Liver (tissue), 9 donors: ENCODE measurements around the gene ZXDC. TPM values are rescaled to one million over a fixed set of nuclear protein-coding genes. Genes with fewer than 3 reads are reported as not detected.

Experiments
- DNase-seq: peaks from one replicate; pipeline ENCODE4 v3.0.0-alpha.2; 2017; ENCODE audit warnings: low spot score
- H3K27ac ChIP-seq, 2 donors: one replicate each; pipeline ENCODE4 v1.7.0; 2013; ENCODE audit warnings: inconsistent platforms in 2 of 2, low read length in 2 of 2, control low read depth in 1 of 2, low read depth in 1 of 2, mild to moderate bottlenecking in 1 of 2
- H3K27me3 ChIP-seq, 4 donors: one replicate each; pipeline versions ENCODE4 v1.6.1 to v1.7.0; 2013; ENCODE audit warnings: low read length in 3 of 4, inconsistent platforms in 1 of 4, mild to moderate bottlenecking in 1 of 4, moderate library complexity in 1 of 4; ENCODE audit not compliant: control insufficient read depth in 4 of 4, insufficient read depth in 4 of 4
- H3K36me3 ChIP-seq, 4 donors: one replicate each; pipeline versions ENCODE4 v1.6.1 to v1.7.0; 2013; ENCODE audit warnings: low read length in 3 of 4, mild to moderate bottlenecking in 3 of 4, low read depth in 1 of 4, moderate library complexity in 1 of 4; ENCODE audit not compliant: control insufficient read depth in 4 of 4, insufficient read depth in 3 of 4
- H3K4me1 ChIP-seq, 4 donors: one replicate each; pipeline versions ENCODE4 v1.6.1 to v1.7.0; 2013; ENCODE audit warnings: low read length in 3 of 4, mild to moderate bottlenecking in 3 of 4, moderate library complexity in 1 of 4; ENCODE audit not compliant: control insufficient read depth in 4 of 4, insufficient read depth in 4 of 4
- H3K4me3 ChIP-seq, 3 donors: one replicate each; pipeline versions ENCODE4 v1.6.1 to v1.7.0; 2013; ENCODE audit warnings: low read length in 3 of 3, control low read depth in 1 of 3, low read depth in 1 of 3, mild to moderate bottlenecking in 1 of 3
- H3K9ac ChIP-seq, 2 donors: one replicate each; pipeline ENCODE4 v1.7.0; 2013; ENCODE audit warnings: low read length in 2 of 2, mild to moderate bottlenecking in 2 of 2, moderate library complexity in 2 of 2, control low read depth in 1 of 2, low read depth in 1 of 2
- H3K9me3 ChIP-seq, 4 donors: one replicate each; pipeline versions ENCODE4 v1.6.1 to v1.7.0; 2013; ENCODE audit warnings: low read length in 3 of 4; ENCODE audit not compliant: control insufficient read depth in 4 of 4
- ATF3 ChIP-seq: IDR thresholded peaks from 2 replicates; pipeline ENCODE4 v1.6.1; 2016; ENCODE audit warnings: antibody characterized with exemption
- EGR1 ChIP-seq, 2 donors: IDR thresholded peaks; 2 replicates each; pipeline ENCODE4 v1.6.1; 2016 to 2018; ENCODE audit warnings: antibody characterized with exemption in 2 of 2, low read depth in 2 of 2
- FOXA1 ChIP-seq: IDR thresholded peaks from 2 replicates; pipeline ENCODE4 v1.6.1; 2016; ENCODE audit warnings: antibody characterized with exemption
- FOXA2 ChIP-seq: IDR thresholded peaks from 2 replicates; pipeline ENCODE4 v1.6.1; 2016; ENCODE audit warnings: antibody characterized with exemption
- GABPA ChIP-seq, 2 donors: IDR thresholded peaks in 1 of 2; conservative IDR thresholded peaks in 1 of 2; 2 replicates each; pipeline ENCODE4 v1.6.1; 2016; ENCODE audit warnings: antibody characterized with exemption in 2 of 2, mild to moderate bottlenecking in 1 of 2, moderate library complexity in 1 of 2
- HNF4A ChIP-seq, 2 donors: conservative IDR thresholded peaks; 2 replicates each; pipeline ENCODE4 v1.6.1; 2016; ENCODE audit warnings: antibody characterized with exemption in 2 of 2, mild to moderate bottlenecking in 2 of 2
- HNF4G ChIP-seq: IDR thresholded peaks from 2 replicates; pipeline ENCODE4 v1.6.1; 2016; ENCODE audit warnings: antibody characterized with exemption
- JUND ChIP-seq, 2 donors: IDR thresholded peaks; 2 replicates each; pipeline ENCODE4 v1.6.1; 2016; ENCODE audit warnings: antibody characterized with exemption in 2 of 2
- NR2F2 ChIP-seq: IDR thresholded peaks from 2 replicates; pipeline ENCODE4 v1.6.1; 2016; ENCODE audit warnings: antibody characterized with exemption
- RAD21 ChIP-seq, 2 donors: IDR thresholded peaks; 2 replicates each; pipeline ENCODE4 v1.6.1; 2016; ENCODE audit warnings: antibody characterized with exemption in 2 of 2, mild to moderate bottlenecking in 2 of 2
- REST ChIP-seq: IDR thresholded peaks from 2 replicates; pipeline ENCODE4 v1.6.1; 2016; ENCODE audit warnings: antibody characterized with exemption, mild to moderate bottlenecking
- RXRA ChIP-seq, 2 donors: IDR thresholded peaks; 2 replicates each; pipeline ENCODE4 v1.6.1; 2017 to 2018; ENCODE audit warnings: antibody characterized with exemption in 2 of 2, mild to moderate bottlenecking in 1 of 2
- SP1 ChIP-seq: IDR thresholded peaks from 2 replicates; pipeline ENCODE4 v1.6.1; 2018; ENCODE audit warnings: antibody characterized with exemption, mild to moderate bottlenecking
- TAF1 ChIP-seq: conservative IDR thresholded peaks from 2 replicates; pipeline ENCODE4 v1.6.1; 2016; ENCODE audit warnings: antibody characterized with exemption, mild to moderate bottlenecking
- YY1 ChIP-seq: IDR thresholded peaks from 2 replicates; pipeline ENCODE4 v1.6.1; 2016; ENCODE audit warnings: antibody characterized with exemption, mild to moderate bottlenecking
- WGBS: extraction: QIAGEN DNeasy Blood & Tissue Kit; methylation state at CpG from one replicate; pipeline ENCODE4 v1.1.7; 2013; 5-methylcytosine and 5-hydroxymethylcytosine counted together
- polyA plus RNA-seq, 2 donors: library from polyadenylated mRNA; stranded (reverse) in 1 of 2; unstranded in 1 of 2; fragments of 200-250 nt in 1 of 2; fragments of >200 nt in 1 of 2; fragmentation: Nextera tagmentation in 1 of 2; extraction: Ambion mirVana in 1 of 2; gene quantifications; one replicate each; pipeline versions ENCODE4 v1.2.1 to v1.2.3, GENCODE V29; 2013 to 2015
- total RNA-seq, 2 donors: library from RNA; depleted of rRNA; stranded (reverse); fragments of >200 nt; gene quantifications; one replicate each; pipeline ENCODE4 v1.2.3, GENCODE V29; 2014
- TF ChIP-seq, protein P1 (sequence below): fragments of 150-350 bp; IDR thresholded peaks from 2 replicates; pipeline ENCODE4 v1.5.1; 2017; ENCODE audit warnings: improper control_type of control experiment, low read depth, low read length; ENCODE audit not compliant: missing input control
- TF ChIP-seq, protein P2 (sequence below): IDR thresholded peaks from 2 replicates; pipeline ENCODE4 v1.6.1; 2016; ENCODE audit warnings: antibody characterized with exemption
- TF ChIP-seq, protein P3 (sequence below): IDR thresholded peaks from 2 replicates; pipeline ENCODE4 v1.6.1; 2016; ENCODE audit warnings: antibody characterized with exemption
- donor health status: healthy.
- donor health status: healthy.
- donor health status: healthy.
- donor health status: healthy.
- donor health status: healthy.

ZXDC gene
- total and polyA plus RNA-seq, 4 donors = 7.0 to 42.3 (median 13.9) TPM

- Histone ChIP-seq H3K9me3 (no peaks in the 10 kb centered on the region), H3K27ac (no peak overlapping the region), H3K9ac (no peak overlapping the region), H3K27me3 (no peaks in the 10 kb centered on the region), H3K4me1 (peaks cover 3 to 13% (median 6%) of the 10 kb centered on the region in 4 donors), H3K4me3 (no peak overlapping the region), H3K36me3 (peaks cover 6 to 53% (median 25%) of the 10 kb centered on the region in 4 donors)
- DNase-seq = peak; percentile 21
- WGBS = 98% methylated on average over 10 of the region's 10 CpGs
- TF ChIP-seq TAF1 = no peak
- TF ChIP-seq FOXA1 = no peak
- no peak for TF ChIP-seq HNF4G
- no peak for TF ChIP-seq GABPA (IDR thresholded peaks at IDR 0.05 in 1 of 2, conservative IDR thresholded peaks at IDR 0.05 in 1 of 2)
- no peak for TF ChIP-seq RXRA (IDR thresholded peaks at IDR 0.05)
- TF ChIP-seq, protein P1, sequence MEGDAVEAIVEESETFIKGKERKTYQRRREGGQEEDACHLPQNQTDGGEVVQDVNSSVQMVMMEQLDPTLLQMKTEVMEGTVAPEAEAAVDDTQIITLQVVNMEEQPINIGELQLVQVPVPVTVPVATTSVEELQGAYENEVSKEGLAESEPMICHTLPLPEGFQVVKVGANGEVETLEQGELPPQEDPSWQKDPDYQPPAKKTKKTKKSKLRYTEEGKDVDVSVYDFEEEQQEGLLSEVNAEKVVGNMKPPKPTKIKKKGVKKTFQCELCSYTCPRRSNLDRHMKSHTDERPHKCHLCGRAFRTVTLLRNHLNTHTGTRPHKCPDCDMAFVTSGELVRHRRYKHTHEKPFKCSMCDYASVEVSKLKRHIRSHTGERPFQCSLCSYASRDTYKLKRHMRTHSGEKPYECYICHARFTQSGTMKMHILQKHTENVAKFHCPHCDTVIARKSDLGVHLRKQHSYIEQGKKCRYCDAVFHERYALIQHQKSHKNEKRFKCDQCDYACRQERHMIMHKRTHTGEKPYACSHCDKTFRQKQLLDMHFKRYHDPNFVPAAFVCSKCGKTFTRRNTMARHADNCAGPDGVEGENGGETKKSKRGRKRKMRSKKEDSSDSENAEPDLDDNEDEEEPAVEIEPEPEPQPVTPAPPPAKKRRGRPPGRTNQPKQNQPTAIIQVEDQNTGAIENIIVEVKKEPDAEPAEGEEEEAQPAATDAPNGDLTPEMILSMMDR = no peak
- no peak for TF ChIP-seq HNF4A (conservative IDR thresholded peaks at IDR 0.05)
- no peak for TF ChIP-seq YY1
- no peak for TF ChIP-seq EGR1 (IDR thresholded peaks at IDR 0.05; ENCODE audit: low read depth in 2 of 2)
- no peak for TF ChIP-seq SP1
- TF ChIP-seq, protein P2, sequence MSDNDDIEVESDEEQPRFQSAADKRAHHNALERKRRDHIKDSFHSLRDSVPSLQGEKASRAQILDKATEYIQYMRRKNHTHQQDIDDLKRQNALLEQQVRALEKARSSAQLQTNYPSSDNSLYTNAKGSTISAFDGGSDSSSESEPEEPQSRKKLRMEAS = no peak
- no peak for TF ChIP-seq RAD21 (IDR thresholded peaks at IDR 0.05)
- TF ChIP-seq ATF3 = no peak
- no peak for TF ChIP-seq JUND (IDR thresholded peaks at IDR 0.05)
Observed at GRCh38 chr3:126438746-126439145, 36.9 kb downstream of the ZXDC start.

DNA sequence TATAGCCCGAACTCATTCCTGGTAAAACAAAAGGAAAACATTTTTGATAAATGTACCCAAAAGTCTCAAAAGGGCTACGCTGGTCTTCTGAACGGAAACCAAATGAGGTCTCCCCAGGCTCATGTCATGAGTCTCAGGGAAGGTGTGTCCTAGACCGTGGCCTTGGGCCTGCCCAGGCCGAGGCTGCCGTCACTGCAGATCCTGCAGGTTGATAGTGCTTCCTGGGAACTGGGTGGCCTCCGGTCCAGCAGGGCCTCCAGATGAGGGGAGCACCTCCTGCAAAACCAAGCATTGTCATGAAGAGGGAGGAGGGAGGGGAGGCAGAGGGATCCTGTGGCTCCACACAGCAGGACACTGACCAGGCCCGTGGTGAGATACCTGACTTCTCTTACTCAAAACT lies 37.5 kb downstream of the ZXDC start:
- H3K9me3 ChIP-seq = no peaks in the 10 kb centered on the region
- DNase-seq = no peak
- H3K4me3 ChIP-seq = no peak overlapping the region
- H3K9ac ChIP-seq = no peak overlapping the region
- no peak overlapping the region for H3K27ac ChIP-seq
- H3K27me3 ChIP-seq = no peaks in the 10 kb centered on the region
- 93% methylated on average over 8 of the region's 8 CpGs for WGBS
- H3K36me3 ChIP-seq = peaks cover 6 to 53% (median 25%) of the 10 kb centered on the region in 4 donors
- H3K4me1 ChIP-seq = peaks cover 3 to 16% (median 6%) of the 10 kb centered on the region in 4 donors
- TF ChIP-seq NR2F2 (no peak), HNF4G (no peak), REST (no peak), RXRA (IDR thresholded peaks at IDR 0.05) (no peak), JUND (IDR thresholded peaks at IDR 0.05) (no peak), SP1 (no peak), FOXA1 (no peak), HNF4A (conservative IDR thresholded peaks at IDR 0.05) (no peak), YY1 (no peak), EGR1 (IDR thresholded peaks at IDR 0.05; ENCODE audit: low read depth in 2 of 2) (no peak), GABPA (IDR thresholded peaks at IDR 0.05 in 1 of 2, conservative IDR thresholded peaks at IDR 0.05 in 1 of 2) (no peak), ATF3 (no peak), TAF1 (no peak), FOXA2 (no peak), RAD21 (IDR thresholded peaks at IDR 0.05) (no peak)
- TF ChIP-seq, protein P2 = no peak
- TF ChIP-seq, protein P3, sequence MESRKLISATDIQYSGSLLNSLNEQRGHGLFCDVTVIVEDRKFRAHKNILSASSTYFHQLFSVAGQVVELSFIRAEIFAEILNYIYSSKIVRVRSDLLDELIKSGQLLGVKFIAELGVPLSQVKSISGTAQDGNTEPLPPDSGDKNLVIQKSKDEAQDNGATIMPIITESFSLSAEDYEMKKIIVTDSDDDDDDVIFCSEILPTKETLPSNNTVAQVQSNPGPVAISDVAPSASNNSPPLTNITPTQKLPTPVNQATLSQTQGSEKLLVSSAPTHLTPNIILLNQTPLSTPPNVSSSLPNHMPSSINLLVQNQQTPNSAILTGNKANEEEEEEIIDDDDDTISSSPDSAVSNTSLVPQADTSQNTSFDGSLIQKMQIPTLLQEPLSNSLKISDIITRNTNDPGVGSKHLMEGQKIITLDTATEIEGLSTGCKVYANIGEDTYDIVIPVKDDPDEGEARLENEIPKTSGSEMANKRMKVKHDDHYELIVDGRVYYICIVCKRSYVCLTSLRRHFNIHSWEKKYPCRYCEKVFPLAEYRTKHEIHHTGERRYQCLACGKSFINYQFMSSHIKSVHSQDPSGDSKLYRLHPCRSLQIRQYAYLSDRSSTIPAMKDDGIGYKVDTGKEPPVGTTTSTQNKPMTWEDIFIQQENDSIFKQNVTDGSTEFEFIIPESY = no peak
- TF ChIP-seq, protein P1 = no peak
